MV-4-11 (cell line): ENCODE measurements around the gene PCSK9.

ENCODE experiments used
- DNase-seq: peaks from one replicate; lab custom pipeline; 2025; lab: John Stamatoyannopoulos, UW

Gene PCSK9

GRCh38 chr1:55044617-55045397 lies 5.5 kb downstream of the PCSK9 start:
- DNase-seq = no peak

- no peak for DNase-seq
Observed at GRCh38 chr1:55045430-55045829, 6.1 kb downstream of the PCSK9 start.

- DNase-seq = no peak
Observed at GRCh38 chr1:55046871-55047270, 7.5 kb downstream of the PCSK9 start.

GRCh38 chr1:55047611-55048010 lies 8.3 kb downstream of the PCSK9 start:
- DNase-seq = no peak

- no peak for DNase-seq
Observed at GRCh38 chr1:55048453-55049270, 9.3 kb downstream of the PCSK9 start.

GRCh38 chr1:55049271-55049913 lies 10.0 kb downstream of the PCSK9 start:
- no peak for DNase-seq

GRCh38 chr1:55049914-55050278 lies 10.5 kb downstream of the PCSK9 start:
- DNase-seq = no peak

- DNase-seq = no peak
Observed at GRCh38 chr1:55050283-55050682, 10.9 kb downstream of the PCSK9 start.

- no peak for DNase-seq
Observed at GRCh38 chr1:55051169-55051568, 11.8 kb downstream of the PCSK9 start.

- no peak for DNase-seq
Observed at GRCh38 chr1:55051621-55052020, 12.3 kb downstream of the PCSK9 start.

GRCh38 chr1:55052221-55053142 lies 13.1 kb downstream of the PCSK9 start:
- DNase-seq = no peak

- DNase-seq = no peak
Observed at GRCh38 chr1:55053265-55053954, 14.1 kb downstream of the PCSK9 start.

GRCh38 chr1:55054396-55054795 lies 15.0 kb downstream of the PCSK9 start:
- no peak for DNase-seq

GRCh38 chr1:55055084-55055882 lies 15.9 kb downstream of the PCSK9 start:
- no peak for DNase-seq

GRCh38 chr1:55055951-55056631 lies 16.7 kb downstream of the PCSK9 start:
- DNase-seq = no peak

GRCh38 chr1:55056632-55056992 lies 17.3 kb downstream of the PCSK9 start:
- no peak for DNase-seq

- DNase-seq = no peak
Observed at GRCh38 chr1:55057270-55057955, 18.1 kb downstream of the PCSK9 start.

- no peak for DNase-seq
Observed at GRCh38 chr1:55057956-55058298, 18.6 kb downstream of the PCSK9 start.
